ENCODE results near the gene RAB11B. TPM values are rescaled to one million over a fixed set of nuclear protein-coding genes. Genes with fewer than 3 reads are reported as not detected.
"Not testable (repeated sequence)": the region's sequence is repeated elsewhere in the genome, so short reads cannot be mapped to it uniquely, and the experiment has no call there.

RAB11B gene
- total RNA-seq, 4 donors from 2014 or later: 91.2 to 137 (median 113) TPM

DNA sequence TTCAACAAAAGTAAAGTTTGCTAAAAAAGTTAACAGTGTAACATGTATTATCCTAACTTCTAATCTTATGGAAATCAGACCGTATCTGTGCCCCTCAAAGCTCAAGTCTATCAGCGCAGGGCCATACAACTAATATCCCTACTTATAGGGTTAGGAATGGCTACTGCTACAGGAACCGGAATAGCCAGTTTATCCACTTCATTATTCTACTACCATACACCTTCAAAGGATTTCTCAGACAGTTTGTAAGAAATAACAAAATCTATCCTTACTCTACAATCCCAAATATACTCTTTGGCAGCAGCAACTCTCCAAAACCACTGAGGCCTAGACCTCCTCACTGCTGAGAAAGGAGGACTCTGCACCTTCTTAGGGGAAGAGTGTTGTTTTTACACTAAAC is 4.6 kb upstream of the RAB11B start:
- peaks cover 20 to 37% of the 10 kb centered on the region in 2 donors for H3K4me1 ChIP-seq
- H3K36me3 ChIP-seq; intact Hi-C loops (cut with DNase I); DNase-seq; H3K9me3 ChIP-seq; H3K4me3 ChIP-seq (replicated peaks in 1 of 3); H3K27me3 ChIP-seq: not testable (repeated sequence)
- peak overlapping the region; percentile 51 to 73 (median 52) for H3K27ac ChIP-seq
- WGBS, 2 donors: 63 to 66% methylated on average over 3 of the region's 3 CpGs

DNA sequence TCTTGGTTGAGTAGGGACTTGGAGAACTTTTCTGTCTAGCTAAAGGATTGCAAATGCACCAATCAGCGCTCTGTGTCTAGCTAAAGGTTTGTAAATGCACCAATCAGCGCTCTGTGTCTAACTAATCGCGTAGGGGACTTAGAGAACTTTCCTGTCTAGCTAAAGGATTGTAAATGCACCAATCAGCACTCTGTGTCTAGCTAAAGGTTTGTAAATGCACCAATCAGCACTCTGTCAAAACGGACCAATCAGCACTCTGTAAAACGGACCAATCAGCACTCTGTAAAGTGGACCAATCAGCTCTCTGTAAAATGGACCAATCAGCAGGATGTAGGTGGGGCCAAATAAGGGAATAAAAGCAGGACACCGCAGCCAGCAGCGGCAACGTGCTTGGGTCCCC is 3.7 kb upstream of the RAB11B start:
- H3K9me3 ChIP-seq; intact Hi-C loops (cut with DNase I); H3K4me3 ChIP-seq (replicated peaks in 1 of 3); H3K27me3 ChIP-seq; H3K36me3 ChIP-seq; DNase-seq: not testable (repeated sequence)
- Histone ChIP-seq H3K4me1 (peaks cover 27 to 44% of the 10 kb centered on the region in 2 donors), H3K27ac (peak overlapping the region; percentile 51 to 73 (median 52))
- 82 to 84% methylated on average over 9 of the region's 9 CpGs for WGBS, 2 donors

DNA sequence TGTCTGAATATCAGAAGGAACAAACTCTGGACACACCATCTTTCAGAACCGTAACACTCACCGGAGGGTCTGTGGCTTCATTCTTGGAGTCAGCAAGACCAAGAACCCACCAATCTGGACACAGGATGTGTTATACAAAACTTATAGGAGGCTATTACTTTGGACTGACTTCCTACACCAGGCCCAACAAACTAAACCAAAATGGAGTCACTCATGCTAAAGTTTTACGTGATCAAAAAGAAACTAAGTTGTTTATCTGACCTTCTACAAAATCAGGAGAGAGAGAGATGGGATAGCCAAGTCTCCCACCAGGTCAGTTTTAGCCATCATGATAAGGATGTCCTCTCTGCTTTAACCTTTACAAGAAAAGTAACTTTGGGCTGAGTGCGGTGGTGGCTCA is 3.2 kb upstream of the RAB11B start:
- Histone ChIP-seq H3K27ac (peak overlapping the region in 1 of 3 donors; percentile 52), H3K9me3 (no peaks in the 10 kb centered on the region), H3K4me3 (replicated peaks in 1 of 3) (no peak overlapping the region), H3K4me1 (peaks cover 33 to 49% of the 10 kb centered on the region in 2 donors), H3K36me3 (no peaks in the 10 kb centered on the region), H3K27me3 (no peaks in the 10 kb centered on the region)
- intact Hi-C loops (cut with DNase I): no loop called here
- TF ChIP-seq, protein P1, sequence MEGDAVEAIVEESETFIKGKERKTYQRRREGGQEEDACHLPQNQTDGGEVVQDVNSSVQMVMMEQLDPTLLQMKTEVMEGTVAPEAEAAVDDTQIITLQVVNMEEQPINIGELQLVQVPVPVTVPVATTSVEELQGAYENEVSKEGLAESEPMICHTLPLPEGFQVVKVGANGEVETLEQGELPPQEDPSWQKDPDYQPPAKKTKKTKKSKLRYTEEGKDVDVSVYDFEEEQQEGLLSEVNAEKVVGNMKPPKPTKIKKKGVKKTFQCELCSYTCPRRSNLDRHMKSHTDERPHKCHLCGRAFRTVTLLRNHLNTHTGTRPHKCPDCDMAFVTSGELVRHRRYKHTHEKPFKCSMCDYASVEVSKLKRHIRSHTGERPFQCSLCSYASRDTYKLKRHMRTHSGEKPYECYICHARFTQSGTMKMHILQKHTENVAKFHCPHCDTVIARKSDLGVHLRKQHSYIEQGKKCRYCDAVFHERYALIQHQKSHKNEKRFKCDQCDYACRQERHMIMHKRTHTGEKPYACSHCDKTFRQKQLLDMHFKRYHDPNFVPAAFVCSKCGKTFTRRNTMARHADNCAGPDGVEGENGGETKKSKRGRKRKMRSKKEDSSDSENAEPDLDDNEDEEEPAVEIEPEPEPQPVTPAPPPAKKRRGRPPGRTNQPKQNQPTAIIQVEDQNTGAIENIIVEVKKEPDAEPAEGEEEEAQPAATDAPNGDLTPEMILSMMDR (IDR thresholded peaks at IDR 0.05): no peak
- no peak for TF ChIP-seq POLR2A (IDR thresholded peaks at IDR 0.05)
- DNase-seq: no peak
- 72 to 83% methylated on average over 4 of the region's 4 CpGs for WGBS, 2 donors

DNA sequence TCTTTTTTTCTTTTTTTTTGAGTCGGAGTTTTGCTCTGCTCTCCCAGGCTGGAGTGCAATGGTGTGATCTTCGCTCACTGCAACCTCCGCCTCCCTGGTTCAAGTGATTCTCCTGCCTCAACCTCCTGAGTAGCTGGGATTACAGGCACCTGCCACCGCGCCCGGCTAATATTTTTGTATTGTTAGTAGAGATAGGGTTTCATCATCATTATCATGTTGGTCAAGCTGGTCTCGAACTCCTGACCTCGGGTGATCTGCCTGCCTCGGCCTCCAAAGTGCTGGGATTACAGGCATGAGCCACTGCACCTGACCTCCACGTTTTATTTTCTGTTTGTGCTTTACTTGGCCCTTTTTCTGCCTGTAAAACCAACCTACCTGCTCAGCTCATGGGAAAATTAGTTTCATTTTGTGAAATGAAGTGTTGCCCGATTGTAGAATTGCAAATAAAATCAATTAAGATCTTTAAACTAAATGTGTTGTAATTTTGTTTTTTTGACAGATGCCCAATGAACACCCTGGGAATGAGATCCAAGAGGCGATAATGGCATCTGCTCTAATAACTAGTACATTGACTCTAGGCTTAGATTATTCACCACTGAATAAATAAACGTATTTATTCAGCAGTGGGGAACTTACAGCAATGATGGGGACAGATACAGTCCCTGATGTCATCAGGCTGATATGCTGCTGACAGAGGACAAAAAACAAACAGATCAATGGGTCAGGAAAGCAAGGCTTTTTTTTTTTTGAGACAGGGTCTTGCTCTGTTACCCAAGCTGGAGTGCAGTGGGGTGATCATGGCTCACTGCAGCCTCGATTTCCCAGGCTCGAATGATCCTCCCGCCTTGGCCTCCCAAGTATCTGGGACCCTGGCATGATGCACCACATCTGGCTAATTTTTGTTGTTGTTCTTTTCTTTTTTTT is 2.2 kb upstream of the RAB11B start:
- WGBS, 2 donors: 92 to 94% methylated on average over 16 of the region's 16 CpGs
- TF ChIP-seq, protein P1 (IDR thresholded peaks at IDR 0.05): no peak
- TF ChIP-seq POLR2A (IDR thresholded peaks at IDR 0.05): no peak
- Histone ChIP-seq H3K4me3 (replicated peaks in 1 of 3) (no peak overlapping the region), H3K36me3 (no peaks in the 10 kb centered on the region), H3K27me3 (no peaks in the 10 kb centered on the region), H3K4me1 (peaks cover 42 to 59% of the 10 kb centered on the region in 2 donors), H3K9me3 (no peaks in the 10 kb centered on the region), H3K27ac (no peak overlapping the region)
- no peak for DNase-seq
- intact Hi-C loops (cut with DNase I): no loop called here

DNA sequence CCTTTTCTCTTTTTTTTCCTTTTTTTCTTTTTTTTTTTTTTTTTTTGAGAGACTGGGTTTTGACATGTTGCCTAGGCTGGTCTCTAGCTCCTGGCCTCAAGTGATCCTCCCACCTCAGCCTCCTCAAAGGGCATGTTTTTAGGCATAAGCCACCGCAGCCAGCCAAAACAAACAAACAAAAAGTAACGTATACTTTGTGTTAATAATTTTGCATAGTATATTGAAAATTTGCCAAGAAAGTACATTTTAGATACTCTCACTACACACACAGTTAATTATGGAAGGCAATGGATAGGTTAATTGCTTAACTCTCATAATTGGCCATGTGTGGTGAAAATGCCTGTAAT is 1.6 kb upstream of the RAB11B start:
- Histone ChIP-seq H3K36me3 (no peaks in the 10 kb centered on the region), H3K27ac (no peak overlapping the region), H3K9me3 (no peaks in the 10 kb centered on the region), H3K27me3 (no peaks in the 10 kb centered on the region), H3K4me1 (peaks cover 49 to 65% of the 10 kb centered on the region in 2 donors), H3K4me3 (replicated peaks in 1 of 3) (no peak overlapping the region)
- 61 to 66% methylated on average over 2 of the region's 2 CpGs for WGBS, 2 donors
- no peak for DNase-seq
- no peak for TF ChIP-seq POLR2A (IDR thresholded peaks at IDR 0.05)
- TF ChIP-seq, protein P1 (IDR thresholded peaks at IDR 0.05): no peak
- intact Hi-C loops (cut with DNase I): no loop called here

DNA sequence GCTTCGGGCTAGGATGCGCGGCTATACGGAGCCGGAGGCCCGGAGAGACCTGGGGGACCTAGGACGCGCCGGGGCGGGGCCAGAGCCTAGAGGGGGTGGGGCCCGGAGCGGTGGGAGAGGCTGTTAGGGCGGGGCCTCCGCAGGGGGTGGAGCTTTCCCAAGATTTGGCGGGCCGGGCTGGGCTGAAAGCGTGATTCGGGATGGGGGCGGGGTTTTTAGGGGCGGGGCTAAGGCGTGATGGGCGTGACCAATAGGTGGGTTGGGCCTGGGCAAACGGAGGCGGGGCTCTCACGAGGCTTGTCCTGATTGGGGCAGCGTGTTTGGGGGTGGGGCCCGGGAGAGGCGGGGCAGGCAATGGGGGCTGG is 439 bp downstream of the RAB11B start:
- 3 to 4% methylated on average over 6 to 17 of the region's 28 CpGs for WGBS, 2 donors
- Histone ChIP-seq H3K4me1 (peaks cover 61 to 65% of the 10 kb centered on the region in 2 donors), H3K4me3 (replicated peaks in 1 of 3) (peak overlapping the region; percentile 91 to 100 (median 98)), H3K36me3 (no peaks in the 10 kb centered on the region), H3K27ac (peak overlapping the region; percentile 100), H3K9me3 (no peaks in the 10 kb centered on the region), H3K27me3 (no peaks in the 10 kb centered on the region)
- TF ChIP-seq, protein P1 (IDR thresholded peaks at IDR 0.05): no peak
- TF ChIP-seq POLR2A (IDR thresholded peaks at IDR 0.05): no peak
- peak; percentile 91 for DNase-seq
- intact Hi-C loops (cut with DNase I): no loop called here
